HepG2 (cell line): ENCODE measurements around the gene NOS1AP. TPM values are rescaled to one million over a fixed set of nuclear protein-coding genes. Genes with fewer than 3 reads are reported as not detected.

Experiments
- ATAC-seq: fragments of 200-7000 bp; cut with Tn5 transposase; 3 replicates; pipeline ENCODE4 v1.9.1; 2020; ENCODE audit warnings: mild to moderate bottlenecking, moderate library complexity
- BruUV-seq: library from RNA; stranded (reverse); fragments of 400-500 nt; replicated peaks from 2 replicates; lab custom pipeline; 2021; lab: Mats Ljungman, UMichigan
- CTCF ChIA-PET: fragments of 300-600 bp; formaldehyde crosslinking; extraction: SDS; loops from one replicate; lab custom pipeline; 2021; ENCODE audit warnings: low total read pairs, inconsistent platforms, low intra/inter-chr PET ratio; lab: Yijun Ruan, JAX
- POLR2A ChIA-PET: fragments of 350-600 bp; sonication (Branson Sonifier 250); formaldehyde crosslinking; loops from one replicate; lab custom pipeline; 2020; ENCODE audit warnings: antibody characterized with exemption, inconsistent platforms; lab: Yijun Ruan, JAX
- DNase-seq: peaks from one replicate; pipeline ENCODE4 v3.0.0-alpha.2; 2015; ENCODE audit warnings: low spot score
- FAIRE-seq: peaks from 3 replicates; lab custom pipeline; 2011; peaks lifted over from hg19 to GRCh38; lab: Jason Lieb, UNC
- H2AFZ ChIP-seq: one replicate; pipeline ENCODE4 v1.6.1; 2011; ENCODE audit warnings: low read length, inconsistent platforms
- H3K27ac ChIP-seq: fragments of 300-600 bp; 3 replicates; pipeline ENCODE4 v1.8.0; 2011; ENCODE audit warnings: mixed run types, mild to moderate bottlenecking, mixed read lengths, low read length, inconsistent platforms; ENCODE audit not compliant: insufficient read depth; ENCODE audit errors: extremely low read length
- H3K27me3 ChIP-seq, 2 experiments: fragments of 200-600 bp in 1 of 2; 2 replicates in 1 of 2; 3 replicates in 1 of 2; pipeline versions ENCODE4 v1.6.0 to v1.8.0; 2011; ENCODE audit warnings: low read length in 2 of 2, mild to moderate bottlenecking in 2 of 2, moderate library complexity in 2 of 2, inconsistent platforms in 1 of 2; ENCODE audit not compliant: insufficient read depth in 2 of 2, control insufficient read depth in 1 of 2
- H3K36me3 ChIP-seq, 2 experiments: fragments of 200-600 bp in 1 of 2; replicated peaks in 1 of 2; 2 replicates in 1 of 2; 3 replicates in 1 of 2; pipeline versions ENCODE4 v1.5.1 to v1.8.0; 2011; ENCODE audit warnings: low read length in 2 of 2, inconsistent platforms in 1 of 2; ENCODE audit not compliant: insufficient read depth in 2 of 2, control insufficient read depth in 1 of 2
- H3K4me1 ChIP-seq: 2 replicates; pipeline ENCODE4 v1.5.1; 2012; ENCODE audit warnings: low read length, inconsistent platforms; ENCODE audit not compliant: insufficient read depth
- H3K4me2 ChIP-seq: 2 replicates; pipeline ENCODE4 v1.6.0; 2011; ENCODE audit warnings: low read depth, low read length, inconsistent platforms
- H3K4me3 ChIP-seq, 3 experiments: fragments of 200-600 bp in 1 of 3; sonication (generic), shearing (Covaris generic) in 1 of 3; replicated peaks in 1 of 3; 2 replicates each; pipeline ENCODE4 v1.5.1; 2011 to 2016; ENCODE audit warnings: low read length in 3 of 3, inconsistent platforms in 2 of 3, low read depth in 2 of 3, mild to moderate bottlenecking in 2 of 3, control low read depth in 1 of 3, mixed read lengths in 1 of 3; ENCODE audit not compliant: insufficient read depth in 1 of 3
- H3K79me2 ChIP-seq: one replicate; pipeline ENCODE4 v1.6.1; 2011; ENCODE audit warnings: low read length, inconsistent platforms; ENCODE audit not compliant: insufficient read depth
- H3K9ac ChIP-seq: 2 replicates; pipeline ENCODE4 v1.6.0; 2011; ENCODE audit warnings: mild to moderate bottlenecking, low read depth, low read length, inconsistent platforms; ENCODE audit not compliant: insufficient read depth
- H3K9me3 ChIP-seq: 2 replicates; pipeline ENCODE4 v1.5.1; 2012; ENCODE audit warnings: mild to moderate bottlenecking, low read length
- H4K20me1 ChIP-seq: 2 replicates; pipeline ENCODE4 v1.6.0; 2011; ENCODE audit warnings: inconsistent platforms, mild to moderate bottlenecking, low read length, moderate library complexity; ENCODE audit not compliant: insufficient read depth
- HHEX ChIP-seq: IDR thresholded peaks from 2 replicates; pipeline ENCODE4 v1.6.1; 2016; ENCODE audit warnings: control low read depth
- HOXA5 ChIP-seq: sonication (generic); formaldehyde crosslinking; IDR thresholded peaks from 2 replicates; pipeline ENCODE4 v1.4.0; 2020; ENCODE audit warnings: missing genetic modification reagents
- MLX ChIP-seq: IDR thresholded peaks from 2 replicates; pipeline ENCODE4 v1.6.1; 2016
- PRDM4 ChIP-seq: sonication (generic); formaldehyde crosslinking; IDR thresholded peaks from 2 replicates; pipeline ENCODE4 v1.9.0; 2021; ENCODE audit warnings: missing genetic modification reagents, borderline replicate concordance
- RNF219 ChIP-seq: sonication (generic); formaldehyde crosslinking; IDR thresholded peaks from 2 replicates; pipeline ENCODE4 v1.5.0; 2020; ENCODE audit warnings: mild to moderate bottlenecking, missing genetic modification reagents
- SETDB1 ChIP-seq: sonication (generic); formaldehyde crosslinking; IDR thresholded peaks from 2 replicates; pipeline ENCODE4 v1.5.1; 2020; ENCODE audit warnings: missing genetic modification reagents, mild to moderate bottlenecking, borderline replicate concordance
- SNAI1 ChIP-seq: sonication (generic); formaldehyde crosslinking; IDR thresholded peaks from 2 replicates; pipeline ENCODE4 v1.5.0; 2020; ENCODE audit warnings: mild to moderate bottlenecking, missing genetic modification reagents, borderline replicate concordance
- SNAPC2 ChIP-seq: sonication (generic); formaldehyde crosslinking; IDR thresholded peaks from 2 replicates; pipeline ENCODE4 v1.8.1; 2022; ENCODE audit warnings: mild to moderate bottlenecking, missing genetic modification reagents
- SOX5 ChIP-seq: IDR thresholded peaks from 2 replicates; pipeline ENCODE4 v1.6.1; 2016; ENCODE audit warnings: borderline replicate concordance
- TCF12 ChIP-seq, 2 experiments: fragments of 450-650 bp in 1 of 2; sonication (generic) in 1 of 2; formaldehyde crosslinking in 1 of 2; IDR thresholded peaks; 2 replicates each; pipeline versions ENCODE4 v1.6.1 to v1.8.0; 2017 to 2022; ENCODE audit warnings: antibody characterized with exemption in 1 of 2, mild to moderate bottlenecking in 1 of 2, missing genetic modification reagents in 1 of 2, moderate library complexity in 1 of 2
- TCF7 ChIP-seq: sonication (generic); IDR thresholded peaks from 2 replicates; pipeline ENCODE4 v1.6.1; 2016; ENCODE audit warnings: antibody characterized with exemption, low read depth
- ZNF260 ChIP-seq: sonication (generic); formaldehyde crosslinking; IDR thresholded peaks from 2 replicates; pipeline ENCODE4 v1.4.0; 2020; ENCODE audit warnings: missing genetic modification reagents, low read depth, mild to moderate bottlenecking, borderline replicate concordance
- ZNF34 ChIP-seq: sonication (generic); formaldehyde crosslinking; IDR thresholded peaks from 2 replicates; pipeline ENCODE4 v1.4.0; 2020; ENCODE audit warnings: mild to moderate bottlenecking, missing genetic modification reagents, borderline replicate concordance
- ZNF382 ChIP-seq: sonication (generic); formaldehyde crosslinking; IDR thresholded peaks from 2 replicates; pipeline ENCODE4 v1.5.0; 2020; ENCODE audit warnings: missing genetic modification reagents, mild to moderate bottlenecking, borderline replicate concordance
- ZNF496 ChIP-seq: sonication (generic); formaldehyde crosslinking; IDR thresholded peaks from 2 replicates; pipeline ENCODE4 v1.8.1; 2023; ENCODE audit warnings: mild to moderate bottlenecking, moderate library complexity, missing genetic modification reagents; ENCODE audit not compliant: insufficient replicate concordance
- ZNF782 ChIP-seq: sonication (generic); formaldehyde crosslinking; IDR thresholded peaks from 2 replicates; pipeline ENCODE4 v1.4.0; 2020; ENCODE audit warnings: missing genetic modification reagents, mild to moderate bottlenecking, borderline replicate concordance
- ZNF784 ChIP-seq: sonication (generic); formaldehyde crosslinking; IDR thresholded peaks from 2 replicates; pipeline ENCODE4 v1.5.1; 2020; ENCODE audit warnings: missing genetic modification reagents, mild to moderate bottlenecking, borderline replicate concordance
- ZNF788 ChIP-seq: sonication (generic); formaldehyde crosslinking; IDR thresholded peaks from 2 replicates; pipeline ENCODE4 v1.5.0; 2020; ENCODE audit warnings: mild to moderate bottlenecking, missing genetic modification reagents, borderline replicate concordance
- WGBS: methylation state at CpG from one replicate; pipeline ENCODE4 v1.1.6; 2017; ENCODE audit warnings: low lambda C conversion rate; 5-methylcytosine and 5-hydroxymethylcytosine counted together
- in situ Hi-C: cut with HindIII; loops from 2 replicates; pipeline ENCODE4 v1.10.0; 2017; ENCODE audit warnings: low pct_unique_long_range_greater_than_20kb; ENCODE audit not compliant: extremely low pct_ligation_motif_present
- intact Hi-C: fragments of 100-400 bp; cut with micrococcal nuclease; formaldehyde crosslinking; loops from one replicate; pipeline ENCODE4 v1.10.0; 2022; ENCODE audit not compliant: unreplicated experiment
- polyA plus RNA-seq, 8 experiments: library from polyadenylated mRNA; depleted of rRNA in 3 of 8; stranded (reverse) in 7 of 8; unstranded in 1 of 8; fragments of >200 nt; fragmentation: Illumina TruSeq in 4 of 8; extraction: Trizol in 4 of 8; gene quantifications; 2 replicates each; pipeline versions ENCODE4 v1.2.1 to v1.2.3, GENCODE V29; 2011 to 2016; ENCODE audit warnings: low read depth in 4 of 8, missing spikeins in 1 of 8, mixed read lengths in 1 of 8; ENCODE audit not compliant: insufficient read depth in 1 of 8
- total RNA-seq, 5 experiments: library from RNA; depleted of rRNA; stranded (reverse); fragments of >200 nt; fragmentation: Illumina TruSeq; extraction: Trizol; gene quantifications; 2 replicates each; pipeline ENCODE4 v1.2.3, GENCODE V29; 2016; ENCODE audit warnings: low read depth in 1 of 5

The NOS1AP gene
- total and polyA plus RNA-seq, 2 of the 13 experiments (the other 11 are each of a cell fraction or from before 2014, with no cell fraction given) = 2.0 to 3.3 TPM

GRCh38 chr1:162398999-162399580 is 329.6 kb downstream of the NOS1AP start:
- BruUV-seq = no TSS peak
- in situ Hi-C loops (no loop called here), intact Hi-C loops (loop anchor here (10.0 kb wide), 1 partner anchor 114 kb away; no protein-coding TSS in a partner anchor)
- no peak overlapping the region for H3K4me2 ChIP-seq
- no peak overlapping the region for H3K4me3 ChIP-seq
- no peak for DNase-seq
- no peaks in the 10 kb centered on the region for H3K36me3 ChIP-seq
- no peak overlapping the region for H3K27ac ChIP-seq
- POLR2A ChIA-PET = no interaction called here
- ATAC-seq = no peak
- no peaks in the 10 kb centered on the region for H3K79me2 ChIP-seq
- no peaks in the 10 kb centered on the region for H3K4me1 ChIP-seq
- H3K27me3 ChIP-seq = no peaks in the 10 kb centered on the region; a peak in 1 of 5 replicates
- WGBS = 54% methylated on average over 8 of the region's 8 CpGs
- no peaks in the 10 kb centered on the region for H3K9me3 ChIP-seq
- H4K20me1 ChIP-seq = no peaks in the 10 kb centered on the region
- FAIRE-seq = no peak
- H2AFZ ChIP-seq = no peak overlapping the region
- no peak overlapping the region for H3K9ac ChIP-seq
- CTCF ChIA-PET = no interaction called here
- TF ChIP-seq ZNF788 (CRISPR knock-in tag) = no peak
- TF ChIP-seq ZNF784 (CRISPR knock-in tag) = no peak
- no peak for TF ChIP-seq TCF12 (IDR thresholded peaks at IDR 0.05)
- no peak for TF ChIP-seq TCF12 (CRISPR knock-in tag; IDR thresholded peaks at IDR 0.05)
- TF ChIP-seq ZNF260 (CRISPR knock-in tag) = no peak
- TF ChIP-seq TCF7 = no peak
- no peak for TF ChIP-seq ZNF496 (CRISPR knock-in tag)
- TF ChIP-seq SNAI1 = no peak
- no peak for TF ChIP-seq HHEX
- TF ChIP-seq SETDB1 (CRISPR knock-in tag) = no peak
- TF ChIP-seq ZNF382 (CRISPR knock-in tag) = no peak
- TF ChIP-seq MLX (CRISPR knock-in tag) = no peak
- TF ChIP-seq SNAPC2 (CRISPR knock-in tag) = no peak
- TF ChIP-seq PRDM4 (CRISPR knock-in tag) = no peak
- no peak for TF ChIP-seq HOXA5 (CRISPR knock-in tag)
- no peak for TF ChIP-seq SOX5
- no peak for TF ChIP-seq ZNF34 (CRISPR knock-in tag)
- no peak for TF ChIP-seq ZNF782
- no peak for TF ChIP-seq RNF219 (CRISPR knock-in tag)
